Skeletal muscle satellite cell (primary cell): ENCODE results near the gene GINS3.

Experiments used
- H3K27me3 ChIP-seq: 2 replicates; pipeline ENCODE4 v1.7.0; 2013; ENCODE audit warnings: low read length; ENCODE audit not compliant: control insufficient read depth, insufficient read depth
- H3K36me3 ChIP-seq: 2 replicates; pipeline ENCODE4 v1.7.0; 2013; ENCODE audit warnings: mild to moderate bottlenecking, control low read depth, low read length; ENCODE audit not compliant: insufficient read depth
- H3K4me1 ChIP-seq: 2 replicates; pipeline ENCODE4 v1.7.0; 2013; ENCODE audit warnings: low read length; ENCODE audit not compliant: control insufficient read depth, insufficient read depth
- H3K4me2 ChIP-seq: 2 replicates; pipeline ENCODE4 v1.7.0; 2013; ENCODE audit warnings: mild to moderate bottlenecking, low read length
- H3K4me3 ChIP-seq: 2 replicates; pipeline ENCODE4 v1.7.0; 2013; ENCODE audit warnings: low read length
- H3K9ac ChIP-seq: 2 replicates; pipeline ENCODE4 v1.7.0; 2013; ENCODE audit warnings: mild to moderate bottlenecking, low read depth, low read length, moderate library complexity
- H3K9me3 ChIP-seq: replicated peaks from 2 replicates; pipeline ENCODE4 v1.7.0; 2013; ENCODE audit warnings: mild to moderate bottlenecking, control low read depth, low read length

GINS3 gene

GRCh38 chr16:58366247-58367031 is 25.8 kb upstream of the GINS3 start:
- no peak overlapping the region for H3K4me2 ChIP-seq
- H3K9ac ChIP-seq = no peak overlapping the region

GRCh38 chr16:58367252-58367651 is 25.0 kb upstream of the GINS3 start:
- Histone ChIP-seq H3K36me3 (no peaks in the 10 kb centered on the region), H3K4me2 (no peak overlapping the region), H3K4me3 (no peak overlapping the region), H3K9ac (no peak overlapping the region), H3K4me1 (no peaks in the 10 kb centered on the region), H3K9me3 (no peaks in the 10 kb centered on the region), H3K27me3 (peaks cover 33% of the 10 kb centered on the region)

More at GRCh38 chr16:58366247-58367031, 25.8 kb upstream of the GINS3 start:
- Histone ChIP-seq H3K4me1 (no peaks in the 10 kb centered on the region), H3K27me3 (peaks cover 32% of the 10 kb centered on the region), H3K9me3 (no peaks in the 10 kb centered on the region), H3K36me3 (no peaks in the 10 kb centered on the region), H3K4me3 (no peak overlapping the region)

- Histone ChIP-seq H3K36me3 (no peaks in the 10 kb centered on the region), H3K4me2 (no peak overlapping the region), H3K4me3 (no peak overlapping the region), H3K9me3 (no peaks in the 10 kb centered on the region), H3K4me1 (no peaks in the 10 kb centered on the region), H3K27me3 (peaks cover 44% of the 10 kb centered on the region), H3K9ac (no peak overlapping the region)
Observed at GRCh38 chr16:58371841-58372240, 20.4 kb upstream of the GINS3 start.

- no peaks in the 10 kb centered on the region for H3K4me1 ChIP-seq
- H3K9me3 ChIP-seq = no peaks in the 10 kb centered on the region
- H3K27me3 ChIP-seq = peaks cover 23% of the 10 kb centered on the region
- no peak overlapping the region for H3K4me3 ChIP-seq
- H3K4me2 ChIP-seq = no peak overlapping the region
- no peak overlapping the region for H3K9ac ChIP-seq
- H3K36me3 ChIP-seq = no peaks in the 10 kb centered on the region
Observed at GRCh38 chr16:58375386-58375785, 16.9 kb upstream of the GINS3 start.

GRCh38 chr16:58377932-58378331 is 14.3 kb upstream of the GINS3 start:
- no peaks in the 10 kb centered on the region for H3K36me3 ChIP-seq
- no peak overlapping the region for H3K4me3 ChIP-seq
- no peak overlapping the region for H3K4me2 ChIP-seq
- no peak overlapping the region for H3K9ac ChIP-seq
- no peaks in the 10 kb centered on the region for H3K9me3 ChIP-seq
- no peaks in the 10 kb centered on the region for H3K4me1 ChIP-seq
- H3K27me3 ChIP-seq = peaks cover 17% of the 10 kb centered on the region

GRCh38 chr16:58378401-58378800 is 13.9 kb upstream of the GINS3 start:
- no peak overlapping the region for H3K9ac ChIP-seq
- H3K4me1 ChIP-seq = no peaks in the 10 kb centered on the region
- no peak overlapping the region for H3K4me2 ChIP-seq
- H3K4me3 ChIP-seq = no peak overlapping the region
- H3K27me3 ChIP-seq = peaks cover 12% of the 10 kb centered on the region
- H3K36me3 ChIP-seq = no peaks in the 10 kb centered on the region
- H3K9me3 ChIP-seq = no peaks in the 10 kb centered on the region

GRCh38 chr16:58379736-58380135 is 12.5 kb upstream of the GINS3 start:
- Histone ChIP-seq H3K9ac (no peak overlapping the region), H3K4me3 (no peak overlapping the region), H3K36me3 (no peaks in the 10 kb centered on the region), H3K27me3 (peaks cover 15% of the 10 kb centered on the region), H3K4me2 (no peak overlapping the region), H3K9me3 (no peaks in the 10 kb centered on the region), H3K4me1 (no peaks in the 10 kb centered on the region)

GRCh38 chr16:58381661-58382060 is 10.6 kb upstream of the GINS3 start:
- H3K4me2 ChIP-seq = no peak overlapping the region
- no peak overlapping the region for H3K4me3 ChIP-seq
- H3K4me1 ChIP-seq = no peaks in the 10 kb centered on the region
- peaks cover 15% of the 10 kb centered on the region for H3K27me3 ChIP-seq
- H3K9me3 ChIP-seq = no peaks in the 10 kb centered on the region
- H3K9ac ChIP-seq = no peak overlapping the region
- H3K36me3 ChIP-seq = no peaks in the 10 kb centered on the region

- Histone ChIP-seq H3K9ac (no peak overlapping the region), H3K9me3 (no peaks in the 10 kb centered on the region), H3K4me3 (no peak overlapping the region), H3K27me3 (peaks cover 20% of the 10 kb centered on the region), H3K4me2 (no peak overlapping the region), H3K4me1 (no peaks in the 10 kb centered on the region), H3K36me3 (no peaks in the 10 kb centered on the region)
Observed at GRCh38 chr16:58384437-58385055, 7.7 kb upstream of the GINS3 start.

- H3K4me1 ChIP-seq = no peaks in the 10 kb centered on the region
- no peak overlapping the region for H3K4me3 ChIP-seq
- H3K36me3 ChIP-seq = no peaks in the 10 kb centered on the region
- H3K27me3 ChIP-seq = peaks cover 21% of the 10 kb centered on the region
- H3K9me3 ChIP-seq = no peaks in the 10 kb centered on the region
- no peak overlapping the region for H3K9ac ChIP-seq
- H3K4me2 ChIP-seq = no peak overlapping the region
Observed at GRCh38 chr16:58385218-58385773, 7.0 kb upstream of the GINS3 start.

GRCh38 chr16:58389724-58390123 is 2.5 kb upstream of the GINS3 start:
- Histone ChIP-seq H3K27me3 (peaks cover 5% of the 10 kb centered on the region), H3K4me2 (no peak overlapping the region), H3K9me3 (no peaks in the 10 kb centered on the region), H3K36me3 (no peaks in the 10 kb centered on the region), H3K4me3 (no peak overlapping the region), H3K4me1 (peaks cover 4% of the 10 kb centered on the region), H3K9ac (no peak overlapping the region)
